HepG2 (cell line): Measurements from ENCODE around the gene KLHL21. TPM values are rescaled to one million over a fixed set of nuclear protein-coding genes. Genes with fewer than 3 reads are reported as not detected.

Experiments
- ATAC-seq: fragments of 200-7000 bp; cut with Tn5 transposase; 3 replicates; pipeline ENCODE4 v1.9.1; 2020; ENCODE audit warnings: mild to moderate bottlenecking, moderate library complexity
- BruUV-seq: library from RNA; stranded (reverse); fragments of 400-500 nt; replicated peaks from 2 replicates; lab custom pipeline; 2021; lab: Mats Ljungman, UMichigan
- CTCF ChIA-PET: fragments of 300-600 bp; formaldehyde crosslinking; extraction: SDS; loops from one replicate; lab custom pipeline; 2021; ENCODE audit warnings: low total read pairs, inconsistent platforms, low intra/inter-chr PET ratio; lab: Yijun Ruan, JAX
- POLR2A ChIA-PET: fragments of 350-600 bp; sonication (Branson Sonifier 250); formaldehyde crosslinking; loops from one replicate; lab custom pipeline; 2020; ENCODE audit warnings: antibody characterized with exemption, inconsistent platforms; lab: Yijun Ruan, JAX
- DNase-seq: peaks from one replicate; pipeline ENCODE4 v3.0.0-alpha.2; 2015; ENCODE audit warnings: low spot score
- FAIRE-seq: peaks from 3 replicates; lab custom pipeline; 2011; peaks lifted over from hg19 to GRCh38; lab: Jason Lieb, UNC
- H2AFZ ChIP-seq: one replicate; pipeline ENCODE4 v1.6.1; 2011; ENCODE audit warnings: low read length, inconsistent platforms
- H3K27ac ChIP-seq: fragments of 300-600 bp; 3 replicates; pipeline ENCODE4 v1.8.0; 2011; ENCODE audit warnings: mixed run types, mild to moderate bottlenecking, mixed read lengths, low read length, inconsistent platforms; ENCODE audit not compliant: insufficient read depth; ENCODE audit errors: extremely low read length
- H3K27me3 ChIP-seq, 2 experiments: fragments of 200-600 bp in 1 of 2; 2 replicates in 1 of 2; 3 replicates in 1 of 2; pipeline versions ENCODE4 v1.6.0 to v1.8.0; 2011; ENCODE audit warnings: low read length in 2 of 2, mild to moderate bottlenecking in 2 of 2, moderate library complexity in 2 of 2, inconsistent platforms in 1 of 2; ENCODE audit not compliant: insufficient read depth in 2 of 2, control insufficient read depth in 1 of 2
- H3K36me3 ChIP-seq, 2 experiments: fragments of 200-600 bp in 1 of 2; replicated peaks in 1 of 2; 2 replicates in 1 of 2; 3 replicates in 1 of 2; pipeline versions ENCODE4 v1.5.1 to v1.8.0; 2011; ENCODE audit warnings: low read length in 2 of 2, inconsistent platforms in 1 of 2; ENCODE audit not compliant: insufficient read depth in 2 of 2, control insufficient read depth in 1 of 2
- H3K4me1 ChIP-seq: 2 replicates; pipeline ENCODE4 v1.5.1; 2012; ENCODE audit warnings: low read length, inconsistent platforms; ENCODE audit not compliant: insufficient read depth
- H3K4me2 ChIP-seq: 2 replicates; pipeline ENCODE4 v1.6.0; 2011; ENCODE audit warnings: low read depth, low read length, inconsistent platforms
- H3K4me3 ChIP-seq, 3 experiments: fragments of 200-600 bp in 1 of 3; sonication (generic), shearing (Covaris generic) in 1 of 3; replicated peaks in 1 of 3; 2 replicates each; pipeline ENCODE4 v1.5.1; 2011 to 2016; ENCODE audit warnings: low read length in 3 of 3, inconsistent platforms in 2 of 3, low read depth in 2 of 3, mild to moderate bottlenecking in 2 of 3, control low read depth in 1 of 3, mixed read lengths in 1 of 3; ENCODE audit not compliant: insufficient read depth in 1 of 3
- H3K79me2 ChIP-seq: one replicate; pipeline ENCODE4 v1.6.1; 2011; ENCODE audit warnings: low read length, inconsistent platforms; ENCODE audit not compliant: insufficient read depth
- H3K9ac ChIP-seq: 2 replicates; pipeline ENCODE4 v1.6.0; 2011; ENCODE audit warnings: mild to moderate bottlenecking, low read depth, low read length, inconsistent platforms; ENCODE audit not compliant: insufficient read depth
- H3K9me3 ChIP-seq: 2 replicates; pipeline ENCODE4 v1.5.1; 2012; ENCODE audit warnings: mild to moderate bottlenecking, low read length
- H4K20me1 ChIP-seq: 2 replicates; pipeline ENCODE4 v1.6.0; 2011; ENCODE audit warnings: inconsistent platforms, mild to moderate bottlenecking, low read length, moderate library complexity; ENCODE audit not compliant: insufficient read depth
- AKNA ChIP-seq: sonication (generic); formaldehyde crosslinking; IDR thresholded peaks from 2 replicates; pipeline ENCODE4 v1.4.0; 2020; ENCODE audit warnings: missing genetic modification reagents, borderline replicate concordance
- ATF5 ChIP-seq: sonication (generic); formaldehyde crosslinking; IDR thresholded peaks from 2 replicates; pipeline ENCODE4 v1.4.0; 2020; ENCODE audit warnings: mild to moderate bottlenecking, low read depth, missing genetic modification reagents
- DPF2 ChIP-seq: sonication (generic); formaldehyde crosslinking; IDR thresholded peaks from 2 replicates; pipeline ENCODE4 v1.4.0; 2020; ENCODE audit warnings: mild to moderate bottlenecking, low read depth, missing genetic modification reagents, borderline replicate concordance
- ERF ChIP-seq: IDR thresholded peaks from 2 replicates; pipeline ENCODE4 v1.6.1; 2018; ENCODE audit warnings: missing biosample characterization, missing genetic modification reagents
- FUBP1 ChIP-seq: sonication (generic); formaldehyde crosslinking; IDR thresholded peaks from 2 replicates; pipeline ENCODE4 v1.5.1; 2020; ENCODE audit warnings: missing genetic modification reagents, mild to moderate bottlenecking, borderline replicate concordance
- HDAC2 ChIP-seq: sonication (generic); formaldehyde crosslinking; IDR thresholded peaks from 2 replicates; pipeline ENCODE4 v1.4.0; 2020; ENCODE audit warnings: missing genetic modification reagents
- POLR2G ChIP-seq: fragments of 200-400 bp; formaldehyde crosslinking; IDR thresholded peaks from 2 replicates; pipeline ENCODE4 v1.6.1; 2018; ENCODE audit warnings: mild to moderate bottlenecking, low read depth, low read length, moderate library complexity
- RELA ChIP-seq: sonication (generic); formaldehyde crosslinking; IDR thresholded peaks from 2 replicates; pipeline ENCODE4 v1.4.0; 2020; ENCODE audit warnings: missing genetic modification reagents
- SOX5 ChIP-seq: IDR thresholded peaks from 2 replicates; pipeline ENCODE4 v1.6.1; 2016; ENCODE audit warnings: borderline replicate concordance
- TRIM24 ChIP-seq: sonication (generic); formaldehyde crosslinking; IDR thresholded peaks from 2 replicates; pipeline ENCODE4 v1.8.0; 2022; ENCODE audit warnings: mild to moderate bottlenecking, missing genetic modification reagents
- ZNF879 ChIP-seq: sonication (generic); formaldehyde crosslinking; IDR thresholded peaks from 2 replicates; pipeline ENCODE4 v1.8.1; 2023; ENCODE audit warnings: missing genetic modification reagents
- WGBS: methylation state at CpG from one replicate; pipeline ENCODE4 v1.1.6; 2017; ENCODE audit warnings: low lambda C conversion rate; 5-methylcytosine and 5-hydroxymethylcytosine counted together
- in situ Hi-C: cut with HindIII; loops from 2 replicates; pipeline ENCODE4 v1.10.0; 2017; ENCODE audit warnings: low pct_unique_long_range_greater_than_20kb; ENCODE audit not compliant: extremely low pct_ligation_motif_present
- intact Hi-C: fragments of 100-400 bp; cut with micrococcal nuclease; formaldehyde crosslinking; loops from one replicate; pipeline ENCODE4 v1.10.0; 2022; ENCODE audit not compliant: unreplicated experiment
- polyA plus RNA-seq, 8 experiments: library from polyadenylated mRNA; depleted of rRNA in 3 of 8; stranded (reverse) in 7 of 8; unstranded in 1 of 8; fragments of >200 nt; fragmentation: Illumina TruSeq in 4 of 8; extraction: Trizol in 4 of 8; gene quantifications; 2 replicates each; pipeline versions ENCODE4 v1.2.1 to v1.2.3, GENCODE V29; 2011 to 2016; ENCODE audit warnings: low read depth in 4 of 8, missing spikeins in 1 of 8, mixed read lengths in 1 of 8; ENCODE audit not compliant: insufficient read depth in 1 of 8
- total RNA-seq, 5 experiments: library from RNA; depleted of rRNA; stranded (reverse); fragments of >200 nt; fragmentation: Illumina TruSeq; extraction: Trizol; gene quantifications; 2 replicates each; pipeline ENCODE4 v1.2.3, GENCODE V29; 2016; ENCODE audit warnings: low read depth in 1 of 5

Gene KLHL21
- total and polyA plus RNA-seq, 2 of the 13 experiments (the other 11 are each of a cell fraction or from before 2014, with no cell fraction given) = 14.8 to 25.0 TPM

DNA sequence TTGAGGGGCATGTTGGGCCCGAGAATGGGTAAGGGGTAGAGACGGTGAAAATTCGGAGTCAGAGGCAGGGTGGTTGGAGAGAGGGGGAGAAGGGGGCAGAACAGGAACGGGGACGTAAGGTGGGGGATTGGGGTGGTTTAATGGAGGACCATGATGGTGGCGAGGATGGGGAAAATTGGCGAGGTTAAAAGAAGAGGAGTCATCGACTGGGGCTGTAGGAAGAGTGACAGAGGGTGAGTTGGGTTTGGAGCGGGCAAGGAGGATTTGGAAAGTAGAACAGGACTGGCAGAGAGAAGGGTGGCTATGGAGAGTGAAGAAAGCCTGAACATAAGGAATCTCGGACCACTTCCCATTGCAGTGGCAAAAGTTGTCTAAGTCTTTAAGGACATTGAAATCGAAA, 33.6 kb downstream of the KLHL21 start:
- in situ Hi-C loops = no loop called here
- POLR2A ChIA-PET = interaction anchor here (1.6 kb wide), 1 partner anchor 11 kb away, joined by 6 read pairs; the partner anchor contains the start of gene ZBTB48

GRCh38 chr1:6560267-6560666, 42.4 kb downstream of the KLHL21 start:
- BruUV-seq = no TSS peak
- in situ Hi-C loops = no loop called here
- ChIA-PET CTCF (no interaction called here), POLR2A (no interaction called here)
- FAIRE-seq = no peak
- Histone ChIP-seq H3K79me2 (no peaks in the 10 kb centered on the region), H3K9me3 (no peaks in the 10 kb centered on the region), H3K9ac (no peak overlapping the region), H3K4me3 (no peak overlapping the region), H2AFZ (no peak overlapping the region), H3K4me1 (peaks cover 22% of the 10 kb centered on the region), H4K20me1 (no peaks in the 10 kb centered on the region), H3K36me3 (no peaks in the 10 kb centered on the region), H3K27me3 (peaks cover 1 to 30% of the 10 kb centered on the region in 2 experiments; a peak in 3 of 5 replicates), H3K27ac (no peak overlapping the region), H3K4me2 (no peak overlapping the region)
- DNase-seq = no peak
- 79% methylated on average over 9 of the region's 9 CpGs for WGBS
- intact Hi-C loops = no loop called here
- TF ChIP-seq FUBP1 (CRISPR knock-in tag) (no peak), ATF5 (CRISPR knock-in tag) (no peak), TRIM24 (CRISPR knock-in tag) (no peak), AKNA (CRISPR knock-in tag) (no peak), DPF2 (CRISPR knock-in tag) (no peak), ERF (CRISPR knock-in tag) (no peak), HDAC2 (no peak), SOX5 (CRISPR knock-in tag) (no peak)
- ATAC-seq = no peak

More for the DNA sequence above, 33.6 kb downstream of the KLHL21 start:
- ATAC-seq (no peak), DNase-seq (no peak), FAIRE-seq (no peak)
- CTCF ChIA-PET = no interaction called here
- peaks cover 1 to 25% of the 10 kb centered on the region in 2 experiments; a peak in 3 of 5 replicates for H3K27me3 ChIP-seq
- no TSS peak for BruUV-seq
- WGBS = 58% methylated on average over 11 of the region's 11 CpGs
- intact Hi-C loops = no loop called here
- H3K4me1 ChIP-seq = peaks cover 20% of the 10 kb centered on the region
- H2AFZ ChIP-seq = peak overlapping the region; percentile 42
- H3K79me2 ChIP-seq = no peaks in the 10 kb centered on the region
- H3K9me3 ChIP-seq = no peaks in the 10 kb centered on the region
- no peak for TF ChIP-seq RELA
- TF ChIP-seq POLR2G = no peak
- TF ChIP-seq ZNF879 (CRISPR knock-in tag) = no peak
- peak overlapping the region; percentile 47; the same call in 1 of the 2 replicates for H3K4me2 ChIP-seq
- H3K36me3 ChIP-seq = no peaks in the 10 kb centered on the region
- H4K20me1 ChIP-seq = no peaks in the 10 kb centered on the region
- H3K4me3 ChIP-seq = no peak overlapping the region
- H3K9ac ChIP-seq = no peak overlapping the region
- no peak overlapping the region for H3K27ac ChIP-seq
